IMR-90 (cell line): ENCODE results near the gene CDK7. TPM values are rescaled to one million over a fixed set of nuclear protein-coding genes. Genes with fewer than 3 reads are reported as not detected.
A peak's percentile ranks its signal among the peaks of the same experiment; 100 is the strongest.

Source experiments
- ATAC-seq: fragments of 200-7000 bp; cut with Tn5 transposase; 2 replicates; pipeline ENCODE4 v1.9.1; 2020; ENCODE audit warnings: low read depth, mild to moderate bottlenecking, moderate library complexity
- BruUV-seq: library from RNA; stranded (reverse); fragments of 400-500 nt; replicated peaks from 2 replicates; lab custom pipeline; 2021; lab: Mats Ljungman, UMichigan
- CTCF ChIA-PET: fragments of 300-600 bp; formaldehyde crosslinking; extraction: SDS; loops from one replicate; lab custom pipeline; 2021; ENCODE audit warnings: antibody characterized with exemption; lab: Yijun Ruan, JAX
- POLR2A ChIA-PET: fragments of 300-600 bp; sonication (Branson Sonifier 250); formaldehyde crosslinking; loops from one replicate; lab custom pipeline; 2022; ENCODE audit warnings: antibody characterized with exemption; ENCODE audit not compliant: unreplicated experiment; lab: Charles Lee
- DNase-seq: peaks from one replicate; pipeline ENCODE4 v3.0.0; 2013
- H2AFZ ChIP-seq: replicated peaks from 2 replicates; pipeline ENCODE3; 2013; ENCODE audit warnings: low read length, mild to moderate bottlenecking; ENCODE audit not compliant: poor library complexity
- H2AK5ac ChIP-seq: 2 replicates; pipeline ENCODE4 v1.6.1; 2013; ENCODE audit warnings: low read depth, low read length, inconsistent platforms
- H2AK9ac ChIP-seq: replicated peaks from 2 replicates; pipeline ENCODE3; 2013; ENCODE audit warnings: mild to moderate bottlenecking, low read depth, low read length, moderate library complexity; ENCODE audit not compliant: poor library complexity
- H2BK120ac ChIP-seq: 2 replicates; pipeline ENCODE4 v1.6.1; 2013; ENCODE audit warnings: low read depth, low read length, inconsistent platforms
- H2BK15ac ChIP-seq: 3 replicates; pipeline ENCODE4 v1.6.1; 2013; ENCODE audit warnings: low read depth, low read length, inconsistent platforms
- H2BK20ac ChIP-seq: 2 replicates; pipeline ENCODE4 v1.6.1; 2013; ENCODE audit warnings: low read depth, mild to moderate bottlenecking, inconsistent platforms, low read length, moderate library complexity
- H2BK5ac ChIP-seq: 2 replicates; pipeline ENCODE4 v1.6.1; 2013; ENCODE audit warnings: mild to moderate bottlenecking, low read depth, low read length, inconsistent platforms; ENCODE audit not compliant: poor library complexity, severe bottlenecking
- H3K14ac ChIP-seq: replicated peaks from 2 replicates; pipeline ENCODE4 v1.6.1; 2013; ENCODE audit warnings: low read depth, low read length, inconsistent platforms
- H3K18ac ChIP-seq: 2 replicates; pipeline ENCODE4 v1.6.1; 2013; ENCODE audit warnings: low read depth, low read length, control low read depth
- H3K23ac ChIP-seq: 2 replicates; pipeline ENCODE4 v1.6.1; 2013; ENCODE audit warnings: low read depth, low read length, inconsistent platforms
- H3K27ac ChIP-seq: 2 replicates; pipeline ENCODE4 v1.5.1; 2013; ENCODE audit warnings: mild to moderate bottlenecking, control low read depth, low read length; ENCODE audit not compliant: insufficient read depth
- H3K27me3 ChIP-seq: 2 replicates; pipeline ENCODE4 v1.6.1; 2013; ENCODE audit warnings: low read length; ENCODE audit not compliant: control insufficient read depth, insufficient read depth
- H3K36me3 ChIP-seq: 2 replicates; pipeline ENCODE4 v1.6.1; 2013; ENCODE audit warnings: low read length, mixed read lengths; ENCODE audit not compliant: control insufficient read depth, insufficient read depth
- H3K4ac ChIP-seq: 2 replicates; pipeline ENCODE4 v1.6.1; 2013; ENCODE audit warnings: low read depth, low read length, inconsistent platforms
- H3K4me1 ChIP-seq: 2 replicates; pipeline ENCODE4 v1.6.1; 2013; ENCODE audit warnings: low read length, mixed read lengths; ENCODE audit not compliant: control insufficient read depth, insufficient read depth
- H3K4me2 ChIP-seq: 2 replicates; pipeline ENCODE4 v1.6.1; 2013; ENCODE audit warnings: low read depth, mild to moderate bottlenecking, control low read depth, low read length, moderate library complexity
- H3K4me3 ChIP-seq: 2 replicates; pipeline ENCODE4 v1.5.1; 2013; ENCODE audit warnings: low read depth, mild to moderate bottlenecking, control low read depth, low read length, moderate library complexity; ENCODE audit not compliant: insufficient read depth
- H3K56ac ChIP-seq: 2 replicates; pipeline ENCODE4 v1.6.1; 2013; ENCODE audit warnings: low read length, inconsistent platforms; ENCODE audit not compliant: insufficient read depth; ENCODE audit errors: extremely low read depth
- H3K79me1 ChIP-seq, 2 experiments: 2 replicates each; pipeline ENCODE4 v1.6.1; 2013; ENCODE audit warnings: low read length in 2 of 2, inconsistent platforms in 1 of 2, low read depth in 1 of 2
- H3K9ac ChIP-seq: 2 replicates; pipeline ENCODE4 v1.6.1; 2013; ENCODE audit warnings: low read depth, low read length, control low read depth
- H3K9me1 ChIP-seq: 2 replicates; pipeline ENCODE4 v1.6.1; 2013; ENCODE audit warnings: low read length, inconsistent platforms; ENCODE audit not compliant: insufficient read depth
- H3K9me3 ChIP-seq: 2 replicates; pipeline ENCODE4 v1.6.1; 2013; ENCODE audit warnings: low read length; ENCODE audit not compliant: control insufficient read depth, insufficient read depth
- H4K20me1 ChIP-seq: 2 replicates; pipeline ENCODE4 v1.6.1; 2013; ENCODE audit warnings: low read length, inconsistent platforms; ENCODE audit not compliant: insufficient read depth
- H4K5ac ChIP-seq: 2 replicates; pipeline ENCODE4 v1.6.1; 2013; ENCODE audit warnings: mild to moderate bottlenecking, low read depth, low read length, control low read depth
- H4K8ac ChIP-seq, 2 experiments: 2 replicates each; pipeline ENCODE4 v1.6.1; 2013; ENCODE audit warnings: low read depth in 2 of 2, low read length in 2 of 2, control low read depth in 1 of 2, inconsistent platforms in 1 of 2
- H4K91ac ChIP-seq: 2 replicates; pipeline ENCODE4 v1.6.1; 2013; ENCODE audit warnings: low read depth, low read length, inconsistent platforms; ENCODE audit not compliant: insufficient read depth
- CEBPB ChIP-seq: IDR thresholded peaks from 2 replicates; pipeline ENCODE4 v1.6.1; 2012; ENCODE audit warnings: low read depth, low read length, improper control_type of control experiment
- FOS ChIP-seq: fragments of 150-350 bp; IDR thresholded peaks from 2 replicates; pipeline ENCODE4 v1.6.1; 2016; ENCODE audit warnings: low read depth, low read length
- MAFK ChIP-seq: IDR thresholded peaks from 2 replicates; pipeline ENCODE4 v1.6.1; 2012; ENCODE audit warnings: low read depth, low read length, improper control_type of control experiment
- MXI1 ChIP-seq: IDR thresholded peaks from 2 replicates; pipeline ENCODE4 v1.6.1; 2012; ENCODE audit warnings: low read depth, mild to moderate bottlenecking, low read length, moderate library complexity, borderline replicate concordance
- POLR2A ChIP-seq: IDR thresholded peaks from 2 replicates; pipeline ENCODE4 v1.6.1; 2012; ENCODE audit warnings: mild to moderate bottlenecking, low read depth, low read length
- RAD21 ChIP-seq: IDR thresholded peaks from 2 replicates; pipeline ENCODE4 v1.6.1; 2012; ENCODE audit warnings: low read length, improper control_type of control experiment
- RCOR1 ChIP-seq: IDR thresholded peaks from 2 replicates; pipeline ENCODE4 v1.6.1; 2012; ENCODE audit warnings: mild to moderate bottlenecking, low read length, improper control_type of control experiment; ENCODE audit not compliant: insufficient replicate concordance
- WGBS, 2 experiments: methylation state at CpG; one replicate each; pipeline versions ENCODE4 v1.1.5 to v1.1.7; 2013; ENCODE audit warnings: missing lambda C conversion rate in 2 of 2; ENCODE audit not compliant: insufficient read length in 1 of 2; ENCODE audit errors: extremely low coverage in 2 of 2; 5-methylcytosine and 5-hydroxymethylcytosine counted together
- dilution Hi-C: fragments of 300-500 bp; cut with HindIII; formaldehyde crosslinking; loops from one replicate; pipeline ENCODE4 v1.14.3; 2018; ENCODE audit warnings: low sequenced_read_pairs; ENCODE audit not compliant: unreplicated experiment
- in situ Hi-C: fragments of 300-500 bp; cut with MboI; formaldehyde crosslinking; loops from 3 replicates; pipeline ENCODE4 v1.14.3; 2019; ENCODE audit warnings: low sequenced_read_pairs, inconsistent platforms, mixed read lengths
- intact Hi-C: fragments of 100-400 bp; cut with micrococcal nuclease; formaldehyde crosslinking; loops from 2 replicates; pipeline ENCODE4 v1.10.0; 2022
- polyA plus RNA-seq, 3 experiments: library from polyadenylated mRNA; depleted of rRNA; stranded (reverse); fragments of >200 nt; gene quantifications; 2 replicates each; pipeline ENCODE4 v1.2.3, GENCODE V29; 2012; ENCODE audit warnings: low replicate concordance in 1 of 3
- total RNA-seq: library from RNA; depleted of rRNA; stranded (reverse); fragments of >200 nt; gene quantifications from 2 replicates; pipeline ENCODE4 v1.2.3, GENCODE V29; 2012

The CDK7 gene
- total and polyA plus RNA-seq, 2 of the 4 experiments (the other 2 are of a cell fraction) = 59.8 to 65.6 TPM

GRCh38 chr5:69285448-69286116 lies 50.9 kb downstream of the CDK7 start:
- Histone ChIP-seq H4K8ac (peak overlapping the region in 1 of 2 experiments; percentile 47; a peak in 2 of 4 replicates), H4K5ac (peak overlapping the region; percentile 5; the same call in 1 of the 2 replicates), H3K18ac (no peak overlapping the region), H3K27me3 (no peaks in the 10 kb centered on the region), H3K14ac (no peak overlapping the region), H2AK5ac (peak overlapping the region; percentile 66; the same call in 1 of the 2 replicates), H3K9me3 (no peaks in the 10 kb centered on the region), H3K27ac (no peak overlapping the region), H3K23ac (no peak overlapping the region), H3K9ac (no peak overlapping the region), H3K36me3 (peaks cover 13% of the 10 kb centered on the region), H2AK9ac (no peak overlapping the region), H3K4me1 (peaks cover 4% of the 10 kb centered on the region; the same call in 1 of the 2 replicates), H4K91ac (no peak overlapping the region), H3K56ac (no peak overlapping the region), H3K9me1 (peaks cover 5% of the 10 kb centered on the region), H3K4ac (no peak overlapping the region), H2BK20ac (0 out of 2 replicates have a peak overlapping the region, but pooled peaks have one; percentile 0), H2AFZ (no peak overlapping the region), H3K4me2 (no peak overlapping the region), H3K79me1 (peaks cover 0 to 3% of the 10 kb centered on the region in 2 experiments; a peak in 1 of 4 replicates), H4K20me1 (no peaks in the 10 kb centered on the region), H2BK120ac (no peak overlapping the region), H3K4me3 (no peak overlapping the region), H2BK5ac (peak overlapping the region; percentile 24), H2BK15ac (no peak overlapping the region)
- ATAC-seq (no peak), DNase-seq (no peak)
- WGBS, 2 experiments = 100% methylated on average over 1 of the region's 5 CpGs; no CpG with 5 or more reads in 1 of the 2 experiments
- dilution Hi-C loops = no loop called here
- ChIA-PET CTCF (no interaction called here), POLR2A (no interaction called here)
- BruUV-seq = no TSS peak
- TF ChIP-seq CEBPB (no peak), RAD21 (no peak), RCOR1 (no peak), FOS (no peak), POLR2A (no peak), MAFK (no peak), MXI1 (no peak)
- intact Hi-C loops = no loop called here
- in situ Hi-C loops = no loop called here
